Epidermal melanocyte (primary cell): ENCODE data around the gene MYO5A.
"Not testable (repeated sequence)": the region's sequence is repeated elsewhere in the genome, so short reads cannot be mapped to it uniquely, and the experiment has no call there.

ENCODE experiments used
- DNase-seq: peaks from one replicate; pipeline ENCODE4 v3.0.0; 2011; ENCODE audit warnings: low spot score; ENCODE audit not compliant: insufficient read length

The MYO5A gene

GRCh38 chr15:52528564-52529340 lies at the start of gene MYO5A:
Gene MYO5A (minus strand): TSS chr15:52528880. CDS start chr15:52528806, 74 bp downstream.
- DNase-seq: peak; percentile 79

- DNase-seq: no peak
Observed at GRCh38 chr15:52576692-52577091, 48.0 kb upstream of the MYO5A start.

DNA sequence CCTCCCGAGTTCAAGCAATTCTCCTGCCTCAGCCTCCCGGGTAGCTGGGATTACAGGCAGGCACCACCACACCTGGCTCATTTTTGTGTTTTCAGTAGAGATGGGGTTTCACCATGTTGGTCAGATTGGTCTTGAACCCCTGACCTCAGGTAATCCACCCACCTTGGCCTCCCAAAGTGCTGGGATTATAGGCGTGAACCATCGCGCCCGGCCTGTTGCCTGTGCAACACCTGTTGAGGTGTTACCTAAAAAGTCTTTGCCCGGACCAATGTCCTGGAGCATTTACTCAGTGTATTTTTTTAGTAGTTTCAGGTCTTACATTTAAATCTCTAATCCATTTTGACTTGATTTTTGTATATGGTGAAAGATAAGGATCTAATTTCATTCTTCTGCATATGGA lies 46.9 kb upstream of the MYO5A start:
- DNase-seq: not testable (repeated sequence)

- no peak for DNase-seq
Observed at GRCh38 chr15:52575072-52575471, 46.4 kb upstream of the MYO5A start.

DNA sequence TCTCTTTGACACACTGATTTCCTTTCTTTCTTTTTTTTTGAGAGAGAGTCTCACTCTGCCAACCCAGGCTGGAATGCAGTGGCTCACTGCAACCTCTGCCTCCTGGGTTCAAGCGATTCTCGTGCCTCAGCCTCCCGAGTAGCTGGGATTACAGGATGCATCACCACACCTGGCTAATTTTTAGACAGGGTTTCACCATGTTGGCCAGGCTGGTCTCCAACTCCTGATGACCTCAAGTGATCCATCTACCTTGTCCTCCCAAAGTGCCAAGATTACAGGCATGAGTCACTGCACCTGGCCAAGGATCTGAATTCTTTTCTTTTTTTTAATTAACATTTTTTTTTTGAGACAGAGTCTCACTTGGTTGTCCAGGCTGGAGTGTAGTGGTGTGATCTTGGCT lies 45.9 kb upstream of the MYO5A start:
- not testable (repeated sequence) for DNase-seq

- DNase-seq: peak; percentile 77
Observed at GRCh38 chr15:52568601-52569585, 40.2 kb upstream of the MYO5A start, which contains the start of gene ARPP19. Gene ARPP19 (minus strand): TSS chr15:52569030. CDS start chr15:52568892, 138 bp downstream.

DNA sequence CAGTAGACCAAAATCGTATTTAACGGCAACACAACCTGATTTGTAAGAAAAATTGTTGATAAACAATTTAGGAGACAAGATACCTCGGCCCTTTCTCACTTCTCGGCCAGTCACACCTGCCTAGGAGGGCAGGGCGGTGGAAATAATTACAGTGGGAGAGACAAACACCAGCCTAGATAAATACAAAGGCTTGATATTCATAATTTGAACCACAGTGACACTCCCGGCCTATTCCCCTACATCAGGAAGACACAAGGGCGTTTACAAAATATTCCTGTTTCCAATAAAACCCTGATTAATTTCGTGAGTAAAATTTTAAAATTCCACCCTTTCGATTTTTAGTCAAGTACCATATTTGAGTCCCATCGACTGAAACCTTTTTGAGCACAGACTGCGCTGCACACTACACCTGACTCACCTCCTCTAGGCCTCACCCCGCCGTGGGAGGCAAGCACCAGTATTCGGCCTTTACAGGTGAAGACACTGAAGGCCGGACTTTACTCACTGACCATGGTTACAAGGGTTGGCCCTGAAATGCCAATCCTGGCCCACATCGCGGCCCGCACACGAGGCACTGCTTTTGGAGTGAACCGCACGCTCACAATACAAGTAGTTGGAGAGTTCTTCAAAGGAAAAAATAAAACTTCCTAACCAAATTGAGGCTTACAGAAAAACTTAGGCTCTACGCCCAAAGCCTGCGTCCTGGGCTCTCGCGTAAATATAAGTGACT lies 39.4 kb upstream of the MYO5A start:
- DNase-seq: no peak

GRCh38 chr15:52566889-52567288 lies 38.2 kb upstream of the MYO5A start:
- DNase-seq: no peak

DNA sequence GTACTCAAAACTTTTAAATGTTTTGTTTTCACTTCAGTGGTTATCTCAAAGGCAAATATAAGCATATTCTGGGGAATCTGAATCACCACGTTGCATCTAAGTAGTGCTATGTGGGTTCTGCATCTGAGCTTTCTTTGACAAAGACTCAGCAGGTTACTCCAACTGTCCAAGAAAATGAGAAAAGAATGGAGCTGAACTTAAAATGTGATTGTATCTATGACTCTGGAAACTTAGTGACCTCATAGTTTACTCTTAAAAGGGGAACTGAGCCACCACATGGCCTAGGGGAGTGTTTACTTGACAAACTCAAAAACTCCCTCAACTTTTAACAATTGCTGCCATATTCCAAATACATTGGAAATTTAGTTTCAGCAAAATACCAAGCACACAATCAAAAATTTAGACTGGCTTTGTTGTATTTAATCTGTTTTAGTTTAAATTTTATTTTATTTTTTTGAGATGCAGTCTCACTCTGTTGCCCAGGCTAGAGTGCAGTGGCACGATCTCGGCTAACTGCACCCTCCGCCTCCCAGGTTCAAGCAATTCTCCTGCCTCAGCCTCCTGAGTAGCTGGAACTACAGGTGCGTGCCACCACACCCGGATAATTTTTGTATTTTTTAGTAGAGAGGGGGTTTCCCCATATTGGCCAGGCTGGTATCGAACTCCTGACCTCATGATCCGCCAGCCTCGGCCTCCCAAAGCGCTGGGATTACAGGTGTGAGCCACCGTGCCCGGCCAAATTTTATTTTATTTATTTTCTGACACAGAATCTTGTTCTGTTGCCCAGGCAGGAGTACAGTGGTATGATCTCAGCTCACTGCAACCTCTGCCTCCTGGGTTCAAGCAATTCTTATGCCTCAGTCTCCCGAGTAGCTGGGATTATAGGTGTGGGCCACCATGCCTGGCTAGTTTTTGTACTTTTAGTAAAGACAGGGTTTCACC lies 37.0 kb upstream of the MYO5A start:
- DNase-seq: not testable (repeated sequence)

DNA sequence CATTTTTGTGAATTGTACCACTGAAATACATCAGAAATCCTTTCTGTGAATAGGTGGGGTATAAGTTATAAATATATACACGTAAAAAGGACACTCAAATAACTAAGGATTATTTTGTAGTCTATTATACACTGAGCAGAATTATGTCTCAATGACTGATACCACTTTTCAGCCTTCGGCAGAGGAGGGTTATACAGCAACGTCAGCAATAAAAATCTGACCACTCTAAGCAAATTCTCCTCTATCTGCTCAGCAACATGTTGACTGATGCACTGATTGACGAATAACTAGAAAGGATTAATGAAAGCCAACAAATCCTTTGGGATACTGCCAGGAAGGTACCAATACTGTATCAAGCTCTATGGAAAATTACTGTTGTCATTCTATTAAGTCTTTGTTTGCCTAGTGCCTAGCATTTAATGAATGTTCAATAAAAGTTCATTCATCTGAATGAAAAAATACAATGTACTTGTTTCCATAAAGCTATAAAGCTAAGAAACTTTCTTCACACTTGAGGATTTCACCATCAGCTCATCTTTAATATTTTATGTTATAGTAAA lies 34.9 kb upstream of the MYO5A start:
- DNase-seq: no peak

DNA sequence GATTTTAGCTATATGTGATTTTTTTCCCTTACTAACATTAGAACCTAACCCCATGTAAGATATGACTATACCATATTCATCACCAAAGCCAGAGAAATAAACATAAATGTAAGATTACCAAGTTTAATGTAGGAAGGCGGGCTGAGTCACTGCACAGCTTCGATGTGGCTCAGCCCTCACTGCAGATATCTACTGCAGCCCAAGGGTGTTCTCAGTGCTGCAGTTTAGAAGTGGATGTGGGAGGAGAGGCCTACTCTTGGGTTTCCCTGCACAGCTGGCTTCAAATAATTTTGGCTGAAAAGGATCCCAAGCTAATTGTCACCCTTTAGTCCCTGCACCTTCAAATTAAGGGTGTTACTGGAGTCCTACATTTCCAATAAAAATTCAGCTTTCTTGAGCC lies 30.9 kb upstream of the MYO5A start:
- no peak for DNase-seq

DNA sequence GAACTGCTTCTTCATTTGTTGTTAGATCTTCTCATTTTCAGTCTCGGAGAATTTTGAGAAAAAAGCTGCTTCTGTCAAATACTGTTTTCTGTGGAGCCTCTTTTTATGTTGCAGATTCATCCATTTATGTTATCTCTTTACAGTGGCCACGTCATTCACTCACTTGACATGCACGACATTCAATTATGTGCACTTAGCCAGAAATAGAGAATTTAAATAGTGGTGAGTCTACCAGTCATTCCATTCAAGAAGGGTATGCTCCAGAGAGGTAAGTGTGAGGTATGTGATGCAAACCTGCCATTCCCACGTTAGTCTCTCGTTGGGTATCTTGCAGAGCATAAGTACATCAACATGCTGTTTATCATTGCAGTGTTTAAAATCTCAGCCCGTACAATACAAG lies 30.3 kb upstream of the MYO5A start:
- DNase-seq: no peak

- DNase-seq: no peak
Observed at GRCh38 chr15:52558196-52558595, 29.5 kb upstream of the MYO5A start.

DNA sequence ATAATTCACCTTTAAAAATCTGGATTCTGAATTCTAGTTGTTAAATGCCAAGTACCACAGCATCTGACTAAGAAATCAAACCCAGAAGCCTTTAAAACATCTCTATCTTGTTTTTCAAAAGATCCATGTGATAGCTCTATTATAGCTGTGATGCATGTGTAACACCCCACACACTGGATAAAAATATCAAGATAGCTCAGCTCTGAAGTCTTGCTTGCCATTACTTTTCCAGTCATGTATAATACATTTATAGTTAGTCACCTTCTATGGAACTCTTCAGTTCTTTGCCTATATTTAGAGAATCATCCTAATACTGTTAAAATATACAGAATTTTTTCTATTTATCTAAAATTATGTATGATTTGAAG lies 28.6 kb upstream of the MYO5A start:
- DNase-seq: no peak

DNA sequence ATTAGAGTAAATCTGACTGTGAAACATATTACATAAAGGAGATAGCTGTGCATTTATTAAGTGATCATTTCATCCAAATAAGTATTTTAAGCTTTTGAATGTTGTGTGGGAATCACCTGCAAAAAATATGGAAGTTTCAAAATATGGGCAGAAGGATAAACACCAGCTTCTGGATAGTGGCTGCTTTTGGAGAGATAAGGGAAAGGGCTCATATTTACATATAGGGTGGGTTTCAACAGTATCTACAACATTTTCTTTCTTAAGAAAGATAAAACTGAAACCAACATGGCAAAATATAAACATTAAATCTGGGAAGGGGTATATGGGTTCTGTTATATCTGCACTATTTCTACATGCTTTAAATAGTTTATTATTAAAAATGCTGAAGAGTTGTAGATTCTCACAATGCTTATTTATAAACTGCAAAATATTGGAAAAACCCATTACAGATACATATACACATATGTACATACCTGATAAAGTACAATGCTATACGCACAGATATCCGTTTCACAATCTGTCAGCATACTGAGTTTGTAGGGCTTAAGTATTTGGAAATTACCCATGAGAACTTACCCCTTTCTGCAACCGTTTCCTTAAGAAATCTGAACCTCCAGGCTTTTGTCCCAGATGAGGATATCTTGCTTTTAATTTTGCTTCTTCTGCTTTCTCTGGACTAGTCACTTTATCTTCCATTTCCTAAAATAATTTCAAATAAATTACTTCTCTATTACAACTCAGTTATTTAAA lies 28.0 kb upstream of the MYO5A start:
- DNase-seq: no peak

DNA sequence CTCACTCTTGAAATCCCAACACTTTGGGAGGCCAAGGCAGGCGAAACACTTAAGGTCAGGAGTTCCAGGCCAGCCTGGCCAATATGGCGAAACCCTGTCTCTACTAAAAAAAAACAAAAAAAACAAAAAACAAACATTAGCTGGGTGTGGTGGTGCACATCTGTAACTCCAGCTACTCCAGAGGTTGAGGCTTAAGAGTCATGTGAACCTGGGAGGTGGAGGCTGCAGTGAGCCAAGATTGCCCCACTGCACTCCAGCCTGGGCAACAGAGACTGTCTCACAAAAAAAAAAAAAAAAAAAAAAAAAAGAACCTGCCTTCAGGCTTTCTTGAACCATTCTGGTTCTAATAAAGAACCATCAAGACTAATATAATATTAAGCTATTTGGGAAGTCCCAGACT lies 23.6 kb upstream of the MYO5A start:
- no peak for DNase-seq

- no peak for DNase-seq
Observed at GRCh38 chr15:52551762-52552161, 23.1 kb upstream of the MYO5A start.

- not testable (repeated sequence) for DNase-seq
Observed at GRCh38 chr15:52551186-52551585, 22.5 kb upstream of the MYO5A start.

GRCh38 chr15:52546031-52546751 lies 17.5 kb upstream of the MYO5A start:
- no peak for DNase-seq
